Suprapubic skin (tissue), 4 donors: ENCODE results near the gene ADAMTS17. TPM values are rescaled to one million over a fixed set of nuclear protein-coding genes. Genes with fewer than 3 reads are reported as not detected.

Experiments used
- DNase-seq, 2 donors: peaks; one replicate each; pipeline ENCODE4 v3.0.0-alpha.2; 2019; ENCODE audit warnings: low spot score in 2 of 2
- H3K27ac ChIP-seq: fragments of 200-600 bp; sonication (generic); one replicate; pipeline ENCODE4 v1.5.1; 2019
- H3K27me3 ChIP-seq: fragments of 200-600 bp; sonication (generic); one replicate; pipeline ENCODE4 v1.5.1; 2019
- H3K36me3 ChIP-seq: fragments of 200-600 bp; sonication (generic); one replicate; pipeline ENCODE4 v1.5.1; 2019
- H3K4me1 ChIP-seq: fragments of 200-600 bp; sonication (generic); one replicate; pipeline ENCODE4 v1.5.1; 2019
- H3K4me3 ChIP-seq: fragments of 200-600 bp; sonication (generic); one replicate; pipeline ENCODE4 v1.5.1; 2019; ENCODE audit warnings: mild to moderate bottlenecking
- H3K9me3 ChIP-seq: fragments of 200-600 bp; sonication (generic); one replicate; pipeline ENCODE4 v1.5.1; 2019
- CTCF ChIP-seq, 2 donors: fragments of 200-600 bp in 1 of 2; fragments of 450-650 bp in 1 of 2; sonication (generic) in 1 of 2; IDR thresholded peaks; one replicate each; pipeline ENCODE4 v1.5.1; 2016 to 2019; ENCODE audit warnings: antibody characterized with exemption in 2 of 2, mild to moderate bottlenecking in 1 of 2, moderate library complexity in 1 of 2
- EP300 ChIP-seq: sonication (generic); formaldehyde crosslinking; IDR thresholded peaks from one replicate; pipeline ENCODE4 v1.6.1; 2017; ENCODE audit warnings: antibody characterized with exemption
- POLR2A ChIP-seq, 2 donors: fragments of 450-650 bp; IDR thresholded peaks; one replicate each; pipeline ENCODE4 v1.6.1; 2017; ENCODE audit warnings: antibody characterized with exemption in 2 of 2, mild to moderate bottlenecking in 2 of 2, moderate library complexity in 2 of 2
- POLR2AphosphoS5 ChIP-seq, 3 donors: sonication (generic); formaldehyde crosslinking; IDR thresholded peaks; one replicate each; pipeline ENCODE4 v1.6.1; 2017; ENCODE audit warnings: antibody characterized with exemption in 3 of 3
- WGBS: methylation state at CpG from one replicate; pipeline ENCODE4 v1.1.5; 2018; 5-methylcytosine and 5-hydroxymethylcytosine counted together
- total RNA-seq, 4 donors: library from RNA; depleted of rRNA; stranded (reverse); fragments of >200 nt; gene quantifications; one replicate each; pipeline ENCODE4 v1.1.0, GENCODE V29; 2016

Gene ADAMTS17
- total RNA-seq, 4 donors from 2014 or later = 4.2 to 12.3 (median 6.3) TPM

- no peak for DNase-seq
- H3K9me3 ChIP-seq = no peaks in the 10 kb centered on the region
- WGBS = 31% methylated on average over 6 of the region's 6 CpGs
- H3K4me1 ChIP-seq = no peaks in the 10 kb centered on the region
- H3K4me3 ChIP-seq = no peak overlapping the region
- TF ChIP-seq EP300 (no peak), POLR2AphosphoS5 (IDR thresholded peaks at IDR 0.05) (no peak), POLR2A (IDR thresholded peaks at IDR 0.05) (no peak), CTCF (IDR thresholded peaks at IDR 0.05) (no peak)
- H3K27ac ChIP-seq = no peak overlapping the region
- H3K36me3 ChIP-seq = no peaks in the 10 kb centered on the region
- no peaks in the 10 kb centered on the region for H3K27me3 ChIP-seq
Measured at GRCh38 chr15:100284701-100285100, 57.1 kb downstream of the ADAMTS17 start.

GRCh38 chr15:100284191-100284590 is 57.6 kb downstream of the ADAMTS17 start:
- Histone ChIP-seq H3K27me3 (no peaks in the 10 kb centered on the region), H3K27ac (no peak overlapping the region), H3K4me3 (no peak overlapping the region), H3K4me1 (no peaks in the 10 kb centered on the region), H3K9me3 (no peaks in the 10 kb centered on the region), H3K36me3 (no peaks in the 10 kb centered on the region)
- no peak for TF ChIP-seq CTCF (IDR thresholded peaks at IDR 0.05)
- no peak for TF ChIP-seq EP300
- no peak for TF ChIP-seq POLR2AphosphoS5 (IDR thresholded peaks at IDR 0.05)
- TF ChIP-seq POLR2A (IDR thresholded peaks at IDR 0.05) = no peak
- WGBS = 85% methylated on average over 5 of the region's 5 CpGs
- no peak for DNase-seq

- no peak for DNase-seq
- WGBS = 87% methylated on average over 30 of the region's 30 CpGs
Measured at GRCh38 chr15:100281096-100281917, 60.5 kb downstream of the ADAMTS17 start.

GRCh38 chr15:100279849-100280248 is 61.9 kb downstream of the ADAMTS17 start:
- Histone ChIP-seq H3K9me3 (no peaks in the 10 kb centered on the region), H3K27ac (no peak overlapping the region), H3K27me3 (no peaks in the 10 kb centered on the region), H3K36me3 (no peaks in the 10 kb centered on the region), H3K4me3 (no peak overlapping the region), H3K4me1 (no peaks in the 10 kb centered on the region)
- 63% methylated on average over 2 of the region's 2 CpGs for WGBS
- no peak for DNase-seq
- TF ChIP-seq EP300 (no peak), CTCF (IDR thresholded peaks at IDR 0.05) (no peak), POLR2A (IDR thresholded peaks at IDR 0.05) (no peak), POLR2AphosphoS5 (IDR thresholded peaks at IDR 0.05) (no peak)

More at GRCh38 chr15:100281096-100281917, 60.5 kb downstream of the ADAMTS17 start:
- TF ChIP-seq EP300 (no peak), POLR2A (IDR thresholded peaks at IDR 0.05) (no peak), POLR2AphosphoS5 (IDR thresholded peaks at IDR 0.05) (no peak), CTCF (IDR thresholded peaks at IDR 0.05) (no peak)
- no peak overlapping the region for H3K27ac ChIP-seq
- H3K4me1 ChIP-seq = no peaks in the 10 kb centered on the region
- no peaks in the 10 kb centered on the region for H3K9me3 ChIP-seq
- no peak overlapping the region for H3K4me3 ChIP-seq
- H3K36me3 ChIP-seq = no peaks in the 10 kb centered on the region
- H3K27me3 ChIP-seq = no peaks in the 10 kb centered on the region

GRCh38 chr15:100279446-100279845 is 62.3 kb downstream of the ADAMTS17 start:
- no peaks in the 10 kb centered on the region for H3K4me1 ChIP-seq
- no peaks in the 10 kb centered on the region for H3K9me3 ChIP-seq
- WGBS = 85% methylated on average over 7 of the region's 7 CpGs
- DNase-seq = no peak
- H3K36me3 ChIP-seq = no peaks in the 10 kb centered on the region
- no peaks in the 10 kb centered on the region for H3K27me3 ChIP-seq
- TF ChIP-seq POLR2A (IDR thresholded peaks at IDR 0.05) (no peak), POLR2AphosphoS5 (IDR thresholded peaks at IDR 0.05) (no peak), EP300 (no peak), CTCF (IDR thresholded peaks at IDR 0.05) (no peak)
- no peak overlapping the region for H3K4me3 ChIP-seq
- H3K27ac ChIP-seq = no peak overlapping the region
